GM12892 (cell line): ENCODE data around the gene CXXC1.

ENCODE experiments used
- POLR2A ChIP-seq: IDR thresholded peaks from 2 replicates; pipeline ENCODE4 v1.6.1; 2011; ENCODE audit warnings: low read depth, low read length, control low read depth
- POLR2AphosphoS5 ChIP-seq: IDR thresholded peaks from 2 replicates; pipeline ENCODE4 v1.6.1; 2011; ENCODE audit warnings: low read depth, low read length, control low read depth
- TAF1 ChIP-seq: IDR thresholded peaks from 2 replicates; pipeline ENCODE4 v1.6.1; 2011; ENCODE audit warnings: low read depth, mild to moderate bottlenecking, control low read depth, low read length, borderline replicate concordance

DNA sequence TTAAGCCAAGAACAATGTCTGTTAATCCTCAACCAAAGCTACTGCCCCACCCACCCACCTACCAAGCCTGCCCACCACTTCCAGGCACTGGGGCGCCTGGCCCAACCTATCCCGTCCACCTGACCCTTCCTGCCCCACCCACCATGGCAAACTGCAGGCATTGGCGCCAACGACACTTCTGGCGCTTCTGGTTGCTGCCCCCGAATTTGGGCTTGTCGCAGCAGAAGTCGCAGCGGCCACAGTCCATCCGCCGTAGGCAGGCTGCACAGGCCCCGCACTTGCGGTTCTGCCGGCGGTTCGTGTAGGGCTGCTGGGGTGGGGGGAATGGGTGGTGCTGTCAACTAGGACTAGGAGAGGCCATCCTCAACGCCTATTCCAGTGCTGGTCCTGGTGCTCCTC lies 13.4 kb downstream of the CXXC1 start:
- no peak for TF ChIP-seq POLR2A
- no peak for TF ChIP-seq TAF1
- TF ChIP-seq POLR2AphosphoS5 = no peak
